ENCODE results near the gene VIPR2.

GRCh38 chr7:159095979-159096411 lies 48.7 kb downstream of the VIPR2 start:
- no peak for TF ChIP-seq CTCF (IDR thresholded peaks at IDR 0.05)
- TF ChIP-seq POLR2A (IDR thresholded peaks at IDR 0.05; ENCODE audit: low read depth), result no peak
